HFF-Myc (cell line): Measurements from ENCODE around the gene HNRNPA2B1.
"Not testable (repeated sequence)": the region's sequence is repeated elsewhere in the genome, so short reads cannot be mapped to it uniquely, and the experiment has no call there.

Experiments used
- DNase-seq: peaks from one replicate; pipeline ENCODE4 v3.0.0-alpha.2; 2011; ENCODE audit warnings: low read depth; ENCODE audit errors: extremely low read depth
- H3K4me3 ChIP-seq: replicated peaks from 2 replicates; pipeline ENCODE4 v1.5.1; 2011; ENCODE audit warnings: low read depth, mild to moderate bottlenecking, control low read depth, low read length
- TF ChIP-seq, protein P1 (sequence below): IDR thresholded peaks from 2 replicates; pipeline ENCODE4 v1.5.1; 2012; ENCODE audit warnings: mild to moderate bottlenecking, low read depth, low read length, control low read depth; ENCODE audit errors: missing control alignments

HNRNPA2B1 gene

GRCh38 chr7:26188206-26188956, 12.2 kb downstream of the HNRNPA2B1 start:
- TF ChIP-seq, protein P1, sequence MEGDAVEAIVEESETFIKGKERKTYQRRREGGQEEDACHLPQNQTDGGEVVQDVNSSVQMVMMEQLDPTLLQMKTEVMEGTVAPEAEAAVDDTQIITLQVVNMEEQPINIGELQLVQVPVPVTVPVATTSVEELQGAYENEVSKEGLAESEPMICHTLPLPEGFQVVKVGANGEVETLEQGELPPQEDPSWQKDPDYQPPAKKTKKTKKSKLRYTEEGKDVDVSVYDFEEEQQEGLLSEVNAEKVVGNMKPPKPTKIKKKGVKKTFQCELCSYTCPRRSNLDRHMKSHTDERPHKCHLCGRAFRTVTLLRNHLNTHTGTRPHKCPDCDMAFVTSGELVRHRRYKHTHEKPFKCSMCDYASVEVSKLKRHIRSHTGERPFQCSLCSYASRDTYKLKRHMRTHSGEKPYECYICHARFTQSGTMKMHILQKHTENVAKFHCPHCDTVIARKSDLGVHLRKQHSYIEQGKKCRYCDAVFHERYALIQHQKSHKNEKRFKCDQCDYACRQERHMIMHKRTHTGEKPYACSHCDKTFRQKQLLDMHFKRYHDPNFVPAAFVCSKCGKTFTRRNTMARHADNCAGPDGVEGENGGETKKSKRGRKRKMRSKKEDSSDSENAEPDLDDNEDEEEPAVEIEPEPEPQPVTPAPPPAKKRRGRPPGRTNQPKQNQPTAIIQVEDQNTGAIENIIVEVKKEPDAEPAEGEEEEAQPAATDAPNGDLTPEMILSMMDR = no peak
- no peak for DNase-seq
- no peak overlapping the region for H3K4me3 ChIP-seq

- DNase-seq = no peak
- no peak overlapping the region for H3K4me3 ChIP-seq
- TF ChIP-seq, protein P1 = no peak
Observed at GRCh38 chr7:26187380-26188205, 13.0 kb downstream of the HNRNPA2B1 start.

GRCh38 chr7:26186364-26187311, 13.9 kb downstream of the HNRNPA2B1 start:
- no peak for DNase-seq
- TF ChIP-seq, protein P1 = no peak
- no peak overlapping the region for H3K4me3 ChIP-seq

DNA sequence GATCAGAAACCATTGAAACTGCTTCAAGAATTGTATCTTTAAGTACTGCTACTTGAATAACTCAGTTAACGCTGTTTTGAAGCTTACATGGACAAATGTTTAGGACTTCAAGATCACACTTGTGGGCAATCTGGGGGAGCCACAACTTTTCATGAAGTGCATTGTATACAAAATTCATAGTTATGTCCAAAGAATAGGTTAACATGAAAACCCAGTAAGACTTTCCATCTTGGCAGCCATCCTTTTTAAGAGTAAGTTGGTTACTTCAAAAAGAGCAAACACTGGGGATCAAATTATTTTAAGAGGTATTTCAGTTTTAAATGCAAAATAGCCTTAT, 14.7 kb downstream of the HNRNPA2B1 start:
- H3K4me3 ChIP-seq = no peak overlapping the region
- TF ChIP-seq, protein P1 = no peak
- DNase-seq = no peak

DNA sequence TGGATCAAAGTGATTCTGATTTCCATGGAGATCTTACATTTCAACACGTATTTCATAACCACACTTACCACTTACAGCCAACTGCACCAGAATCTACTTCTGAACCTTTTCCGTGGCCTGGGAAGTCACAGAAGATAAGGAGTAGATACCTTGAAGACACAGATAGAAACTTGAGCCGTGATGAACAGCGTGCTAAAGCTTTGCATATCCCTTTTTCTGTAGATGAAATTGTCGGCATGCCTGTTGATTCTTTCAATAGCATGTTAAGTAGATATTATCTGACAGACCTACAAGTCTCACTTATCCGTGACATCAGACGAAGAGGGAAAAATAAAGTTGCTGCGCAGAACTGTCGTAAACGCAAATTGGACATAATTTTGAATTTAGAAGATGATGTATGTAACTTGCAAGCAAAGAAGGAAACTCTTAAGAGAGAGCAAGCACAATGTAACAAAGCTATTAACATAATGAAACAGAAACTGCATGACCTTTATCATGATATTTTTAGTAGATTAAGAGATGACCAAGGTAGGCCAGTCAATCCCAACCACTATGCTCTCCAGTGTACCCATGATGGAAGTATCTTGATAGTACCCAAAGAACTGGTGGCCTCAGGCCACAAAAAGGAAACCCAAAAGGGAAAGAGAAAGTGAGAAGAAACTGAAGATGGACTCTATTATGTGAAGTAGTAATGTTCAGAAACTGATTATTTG, 15.3 kb downstream of the HNRNPA2B1 start:
- no peak overlapping the region for H3K4me3 ChIP-seq
- TF ChIP-seq, protein P1 = no peak
- DNase-seq = no peak

DNA sequence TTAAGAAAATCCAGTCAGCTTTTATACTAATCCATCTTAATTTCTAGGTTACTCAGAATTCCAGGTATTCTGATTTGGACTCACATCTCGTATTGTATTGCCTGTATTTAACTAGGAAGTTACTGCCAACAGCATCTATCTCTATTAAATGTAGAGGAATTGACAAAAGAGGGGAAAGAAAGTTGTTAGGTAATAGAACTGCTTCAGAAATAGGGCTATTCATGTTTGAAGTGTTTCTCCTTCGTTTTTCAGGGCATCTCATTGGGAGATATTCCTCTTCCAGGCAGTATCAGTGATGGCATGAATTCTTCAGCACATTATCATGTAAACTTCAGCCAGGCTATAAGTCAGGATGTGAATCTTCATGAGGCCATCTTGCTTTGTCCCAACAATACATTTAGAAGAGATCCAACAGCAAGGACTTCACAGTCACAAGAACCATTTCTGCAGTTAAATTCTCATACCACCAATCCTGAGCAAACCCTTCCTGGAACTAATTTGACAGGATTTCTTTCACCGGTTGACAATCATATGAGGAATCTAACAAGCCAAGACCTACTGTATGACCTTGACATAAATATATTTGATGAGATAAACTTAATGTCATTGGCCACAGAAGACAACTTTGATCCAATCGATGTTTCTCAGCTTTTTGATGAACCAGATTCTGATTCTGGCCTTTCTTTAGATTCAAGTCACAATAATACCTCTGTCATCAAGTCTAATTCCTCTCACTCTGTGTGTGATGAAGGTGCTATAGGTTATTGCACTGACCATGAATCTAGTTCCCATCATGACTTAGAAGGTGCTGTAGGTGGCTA, 16.1 kb downstream of the HNRNPA2B1 start:
- not testable (repeated sequence) for H3K4me3 ChIP-seq, DNase-seq
